GM18907 (cell line): Measurements from ENCODE around the gene ARL2.
"Not testable (repeated sequence)": the region's sequence is repeated elsewhere in the genome, so short reads cannot be mapped to it uniquely, and the experiment has no call there.

Experiments used
- ATAC-seq: cut with Tn5 transposase; IDR thresholded peaks from one replicate; pipeline ENCODE4 v1.9.1; 2021; ENCODE audit warnings: mild to moderate bottlenecking, moderate library complexity; ENCODE audit not compliant: unreplicated experiment

ARL2 gene

GRCh38 chr11:65013888-65014725 is at the start of gene ARL2:
Gene ARL2 (plus strand): TSS chr11:65014160. CDS start chr11:65014208, 48 bp downstream.
- ATAC-seq: peak; percentile 87

DNA sequence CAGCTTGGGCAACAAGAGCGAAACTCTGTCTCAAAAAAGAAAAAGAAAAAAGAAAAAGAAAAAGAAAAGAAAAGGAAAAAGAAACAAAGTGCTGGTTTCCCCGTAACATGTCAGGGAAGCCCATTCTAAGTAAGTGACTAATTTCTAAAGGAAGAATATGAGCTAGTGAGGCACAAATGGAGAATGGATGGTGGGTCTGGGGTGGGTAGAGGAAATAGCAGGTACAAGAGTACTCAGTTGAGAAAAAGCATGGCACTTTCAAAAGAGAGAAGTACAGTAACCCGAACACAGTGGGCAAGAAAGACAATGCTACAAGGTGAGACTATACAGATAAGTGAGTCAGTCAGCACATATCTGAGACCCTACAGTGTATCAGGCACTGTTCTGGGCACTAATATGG is 46.6 kb upstream of the ARL2 start:
- no peak for ATAC-seq

DNA sequence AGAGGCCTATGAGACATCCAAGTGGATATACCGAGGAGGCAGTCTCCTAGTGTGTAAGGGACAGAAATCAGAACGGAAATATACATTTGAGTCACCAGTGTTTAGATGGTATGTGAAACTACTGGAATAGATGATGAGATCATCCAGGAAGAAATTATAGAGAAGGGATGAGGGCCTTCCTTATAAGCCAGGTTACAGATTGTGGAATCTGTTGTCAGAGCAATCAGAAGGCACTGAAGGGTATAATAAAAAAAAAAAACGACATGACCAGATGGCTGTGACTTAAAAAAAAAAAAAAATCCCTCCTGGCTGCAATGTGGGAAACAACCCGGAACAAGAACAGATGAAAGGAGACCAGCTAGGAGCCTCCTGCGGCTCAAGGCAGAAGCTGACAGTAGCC is 44.8 kb upstream of the ARL2 start:
- no peak for ATAC-seq

- no peak for ATAC-seq
Observed at GRCh38 chr11:64970731-64971151, 43.2 kb upstream of the ARL2 start.

GRCh38 chr11:64971421-64972233 is 42.3 kb upstream of the ARL2 start, which contains the start of gene MAJIN:
Gene MAJIN (minus strand): TSS chr11:64972108. CDS start chr11:64959405, 12,703 bp downstream.
- ATAC-seq: no peak

GRCh38 chr11:64974124-64974523 is 39.8 kb upstream of the ARL2 start:
- no peak for ATAC-seq

- ATAC-seq: no peak
Observed at GRCh38 chr11:64976651-64977050, 37.3 kb upstream of the ARL2 start.

DNA sequence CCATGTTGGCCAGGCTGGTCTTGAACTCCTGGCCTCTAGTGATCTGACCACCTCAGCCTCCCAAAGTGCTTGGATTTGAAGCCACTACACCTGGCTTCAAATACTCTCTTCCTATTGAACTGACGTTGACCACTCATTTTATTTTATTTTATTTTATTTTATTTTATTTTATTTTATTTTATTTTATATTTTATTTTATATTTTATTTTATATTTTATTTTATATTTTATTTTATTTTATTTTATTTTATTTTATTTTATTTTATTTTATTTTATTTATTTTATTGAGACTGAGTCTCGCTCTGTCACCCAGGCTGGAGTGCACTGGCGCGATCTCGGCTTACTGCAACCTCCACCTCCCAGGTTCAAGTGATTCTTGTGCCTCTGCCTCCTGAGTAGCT is 30.6 kb upstream of the ARL2 start:
- not testable (repeated sequence) for ATAC-seq

DNA sequence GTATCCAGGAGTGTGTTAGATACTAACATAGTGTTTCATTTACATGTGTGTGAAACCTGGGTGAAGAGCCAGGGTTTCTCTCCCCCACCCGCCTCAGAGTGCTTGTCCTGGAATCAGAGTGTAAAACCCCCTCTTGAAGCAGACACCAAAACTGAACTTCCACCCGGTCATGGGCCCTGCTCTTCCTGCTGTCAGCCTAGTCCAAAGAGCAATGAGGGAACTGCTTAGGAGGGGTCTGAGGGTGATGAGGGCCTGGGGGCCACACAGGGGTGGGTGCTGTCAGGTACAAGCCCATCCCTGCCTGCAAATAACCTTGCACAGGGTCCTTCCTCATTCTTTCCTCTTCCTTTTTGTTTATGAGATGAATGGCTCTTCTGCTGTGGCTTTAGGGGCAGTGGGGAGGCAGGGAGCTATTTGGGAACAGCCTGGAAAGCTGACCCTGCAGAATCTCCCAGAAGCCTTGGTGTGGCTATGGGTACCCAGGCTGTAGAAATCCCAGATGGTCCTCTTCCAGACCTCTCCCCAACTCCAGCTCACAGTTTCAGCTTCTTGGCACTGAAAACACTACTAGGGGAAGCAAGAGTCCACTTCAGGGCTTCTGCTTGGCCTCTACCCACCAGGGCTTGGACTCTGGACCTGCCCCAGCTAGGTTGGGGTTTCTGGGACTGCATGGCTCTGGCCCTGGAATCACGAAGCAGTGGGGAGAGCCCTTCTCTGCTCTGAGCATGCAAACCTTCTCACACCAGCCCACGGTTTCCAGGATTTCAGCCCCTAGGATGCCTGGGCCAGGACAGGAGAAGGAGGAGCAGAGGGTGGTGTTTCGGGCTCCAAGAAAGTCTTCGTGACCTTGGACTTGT is 25.7 kb upstream of the ARL2 start:
- ATAC-seq: no peak

DNA sequence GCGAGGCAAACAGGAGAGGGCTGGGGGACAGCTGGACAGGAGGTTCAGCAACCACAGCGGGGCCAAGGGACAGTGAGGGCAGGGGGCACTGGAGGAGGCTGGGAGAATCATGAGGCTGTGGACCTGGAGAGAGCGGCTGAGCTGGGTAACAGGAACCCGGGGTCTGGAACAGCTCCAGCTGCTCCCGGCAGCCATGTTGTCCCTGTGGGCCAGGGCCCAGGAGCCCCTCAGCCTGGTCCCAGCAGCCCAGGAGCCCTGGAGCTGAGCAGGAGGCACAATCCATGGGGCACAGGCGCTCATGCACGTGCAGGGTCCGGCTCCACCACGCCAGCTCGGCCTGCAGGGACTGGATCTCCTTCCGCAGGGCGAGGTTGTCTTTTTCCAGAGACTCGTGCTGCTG is 24.5 kb upstream of the ARL2 start:
- no peak for ATAC-seq

GRCh38 chr11:64990222-64990923 is 23.6 kb upstream of the ARL2 start:
- no peak for ATAC-seq

DNA sequence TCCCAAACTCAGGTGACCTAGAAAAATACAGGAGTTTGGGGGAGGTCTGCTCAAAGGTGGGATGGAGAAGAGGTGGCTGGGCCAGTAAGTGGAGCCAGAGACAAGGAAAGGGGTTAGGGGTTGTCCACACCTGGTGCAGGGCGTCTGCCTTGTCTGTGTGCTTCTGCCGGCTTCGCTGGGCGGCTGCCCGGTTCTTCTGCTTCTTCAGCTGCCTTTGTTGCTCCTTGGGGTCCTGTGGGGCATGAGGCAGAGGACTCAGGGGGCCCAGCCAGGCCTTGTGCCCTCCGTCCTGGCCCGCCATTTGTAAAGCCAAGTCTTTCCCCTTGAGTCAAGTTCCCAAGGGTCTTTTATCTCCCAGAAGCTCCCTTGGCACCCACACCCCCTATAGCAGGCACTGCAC is 19.6 kb upstream of the ARL2 start:
- no peak for ATAC-seq

DNA sequence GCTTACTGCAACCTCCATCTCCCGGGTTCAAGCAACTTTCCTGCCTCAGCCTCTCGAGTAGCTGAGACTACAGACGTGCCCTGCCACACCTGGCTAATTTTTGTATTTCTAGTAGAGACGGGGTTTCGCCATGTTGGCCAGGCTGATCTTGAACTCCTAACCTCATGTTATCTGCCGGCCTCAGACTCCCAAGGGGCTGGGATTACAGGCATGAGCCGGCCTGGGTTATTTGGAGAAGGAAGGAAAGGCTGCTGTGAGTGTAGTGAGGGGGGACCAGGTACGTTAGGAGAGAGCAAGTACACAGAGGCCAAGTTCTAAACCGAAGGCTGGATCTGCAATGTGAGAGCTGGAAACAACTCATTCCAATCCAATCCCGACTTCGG is 17.6 kb upstream of the ARL2 start:
- no peak for ATAC-seq

DNA sequence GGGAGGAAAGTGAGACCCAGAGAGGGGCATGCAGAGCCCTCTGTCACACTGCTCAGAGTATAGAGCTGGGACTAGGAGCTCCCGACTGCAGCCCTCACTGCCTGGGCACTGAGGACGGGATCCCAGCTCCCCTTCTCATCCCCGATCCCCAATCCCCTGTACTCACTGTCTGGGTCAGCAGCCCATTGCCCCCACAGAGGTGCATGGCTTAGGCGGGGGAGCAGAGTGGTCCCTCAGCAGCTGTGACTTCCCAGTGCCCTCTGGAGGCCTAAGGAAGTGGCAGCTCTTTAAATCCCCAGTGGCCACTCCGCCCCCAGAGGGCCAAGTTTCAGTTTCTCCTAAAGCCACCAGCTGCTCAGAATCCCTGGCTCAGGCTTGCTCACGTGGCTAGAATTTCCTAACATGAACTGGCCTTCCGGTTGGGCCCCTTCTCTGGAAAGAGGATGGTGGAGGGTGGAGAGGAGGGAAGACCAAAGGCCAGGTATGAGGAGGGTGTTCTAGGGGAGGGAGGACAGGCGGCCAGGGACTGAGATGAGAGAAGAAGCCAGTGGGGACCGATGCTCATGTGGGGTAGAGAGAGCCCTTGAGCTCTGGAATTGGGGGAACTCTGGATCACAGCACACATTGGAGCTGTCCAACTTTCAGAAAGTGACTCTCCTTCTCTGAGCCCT is 17.1 kb upstream of the ARL2 start, which contains the start of gene BATF2:
TSS of gene BATF2 (minus strand) at position 262 of the 671 bp plus-strand sequence. CDS start at position 205, 57 bp downstream.
- no peak for ATAC-seq

DNA sequence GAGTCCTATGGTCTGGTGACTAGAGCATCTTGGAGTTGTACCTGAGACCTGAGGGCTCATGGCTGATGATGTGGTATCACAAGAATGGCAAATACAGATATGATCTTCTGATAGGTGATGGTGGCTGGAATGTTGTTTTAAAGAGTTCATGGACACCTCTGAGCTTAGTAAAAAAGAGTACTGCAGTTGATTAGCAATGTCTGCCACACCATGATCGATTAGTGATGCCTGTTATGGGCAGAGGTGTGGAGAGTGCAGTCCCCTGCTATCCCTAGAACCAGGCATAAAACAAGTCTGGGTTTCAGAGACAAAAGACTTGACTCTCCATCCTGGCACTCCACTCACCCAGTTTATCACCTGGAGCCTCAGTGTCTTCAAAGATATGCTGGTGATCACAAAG is 15.8 kb upstream of the ARL2 start:
- ATAC-seq: no peak

GRCh38 chr11:64998690-64999431 is 15.1 kb upstream of the ARL2 start:
- ATAC-seq: no peak

DNA sequence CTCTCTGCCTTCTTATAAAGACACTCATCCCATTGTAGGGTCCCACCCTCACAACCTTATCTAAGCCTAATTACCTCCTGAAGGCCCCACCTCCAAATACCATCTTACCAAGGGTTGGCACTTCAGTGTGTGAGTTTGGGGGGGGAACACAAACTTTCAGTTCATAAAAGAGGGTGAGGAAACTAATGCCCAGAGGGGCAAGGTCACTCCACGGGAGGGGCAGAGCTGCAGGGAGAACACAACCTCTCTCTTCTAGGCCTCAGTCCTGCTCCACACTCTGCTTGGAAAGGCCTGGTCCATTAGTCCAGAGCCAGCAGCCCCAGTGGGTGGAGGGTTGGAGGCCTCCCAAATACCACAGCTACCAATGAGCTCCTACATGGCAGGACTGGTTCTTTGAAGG is 14.5 kb upstream of the ARL2 start:
- no peak for ATAC-seq

DNA sequence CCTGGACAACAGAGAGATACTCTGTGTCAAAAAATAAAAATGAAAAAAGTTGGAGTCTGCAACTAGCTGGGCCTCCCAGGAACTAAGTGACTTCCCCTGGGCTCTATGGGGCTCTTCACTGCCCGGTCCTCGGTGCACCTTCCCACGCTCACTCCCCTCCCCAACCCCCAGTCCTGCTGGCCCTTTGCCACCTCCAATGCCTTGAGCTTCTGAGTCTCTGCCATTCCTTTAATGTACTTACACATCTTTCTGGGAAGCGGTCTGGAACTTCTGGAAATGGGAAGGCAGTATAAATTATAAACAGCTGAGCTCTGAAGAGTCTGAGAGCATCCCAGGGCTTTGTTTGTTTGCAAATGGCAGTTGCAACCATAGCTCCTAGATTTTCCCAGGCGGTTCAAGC is 11.3 kb upstream of the ARL2 start:
- no peak for ATAC-seq

- ATAC-seq: no peak
Observed at GRCh38 chr11:65003282-65003681, 10.7 kb upstream of the ARL2 start.
